SH-SY5Y (cell line): ENCODE measurements around the gene LDB3.

Source experiments
- GATA2 ChIP-seq: IDR thresholded peaks from 2 replicates; pipeline ENCODE4 v1.6.1; 2011; ENCODE audit warnings: mild to moderate bottlenecking, low read depth, low read length
- GATA3 ChIP-seq: IDR thresholded peaks from 2 replicates; pipeline ENCODE4 v1.6.1; 2011; ENCODE audit warnings: low read depth, mild to moderate bottlenecking, low read length, moderate library complexity

The LDB3 gene

GRCh38 chr10:86682675-86683074 lies 14.4 kb downstream of the LDB3 start:
- TF ChIP-seq GATA3 (no peak), GATA2 (no peak)

- TF ChIP-seq GATA2 = no peak
- TF ChIP-seq GATA3 = no peak
These were observed 16.2 kb downstream of the LDB3 start for GRCh38 chr10:86684331-86685097.

GRCh38 chr10:86685416-86685815 lies 17.1 kb downstream of the LDB3 start:
- TF ChIP-seq GATA3 = no peak
- no peak for TF ChIP-seq GATA2

- TF ChIP-seq GATA3 (no peak), GATA2 (no peak)
These were observed 17.8 kb downstream of the LDB3 start for GRCh38 chr10:86685893-86686632.

- TF ChIP-seq GATA3 = no peak
- TF ChIP-seq GATA2 = no peak
These were observed 18.7 kb downstream of the LDB3 start for GRCh38 chr10:86686972-86687371.

GRCh38 chr10:86687750-86688149 lies 19.4 kb downstream of the LDB3 start:
- TF ChIP-seq GATA3 (no peak), GATA2 (no peak)

GRCh38 chr10:86688398-86688921 lies 20.1 kb downstream of the LDB3 start:
- TF ChIP-seq GATA2 (no peak), GATA3 (no peak)

- TF ChIP-seq GATA2 = no peak
- TF ChIP-seq GATA3 = no peak
These were observed 20.8 kb downstream of the LDB3 start for GRCh38 chr10:86689146-86689545.

GRCh38 chr10:86690231-86690630 lies 21.9 kb downstream of the LDB3 start:
- TF ChIP-seq GATA2 (no peak), GATA3 (no peak)

GRCh38 chr10:86690657-86691084 lies 22.4 kb downstream of the LDB3 start:
- TF ChIP-seq GATA2 = no peak
- no peak for TF ChIP-seq GATA3

- TF ChIP-seq GATA2 (no peak), GATA3 (no peak)
These were observed 23.2 kb downstream of the LDB3 start for GRCh38 chr10:86691333-86692022.

GRCh38 chr10:86692023-86692514 lies 23.8 kb downstream of the LDB3 start:
- no peak for TF ChIP-seq GATA2

GRCh38 chr10:86692664-86693063 lies 24.4 kb downstream of the LDB3 start:
- TF ChIP-seq GATA3 = no peak

GRCh38 chr10:86693275-86693674 lies 25.0 kb downstream of the LDB3 start:
- TF ChIP-seq GATA3 = no peak
- TF ChIP-seq GATA2 = no peak
